Endothelial cell of umbilical vein (primary cell): ENCODE data around the gene PLB1. TPM values are rescaled to one million over a fixed set of nuclear protein-coding genes. Genes with fewer than 3 reads are reported as not detected.

Source experiments
- BruUV-seq: library from RNA; stranded (reverse); fragments of 400-500 nt; replicated peaks from 2 replicates; lab custom pipeline; 2021; lab: Mats Ljungman, UMichigan
- CTCF ChIA-PET: fragments of 300-600, 350-600 bp; sonication (Branson Sonifier 250); formaldehyde crosslinking; loops from one replicate; lab custom pipeline; 2021; ENCODE audit warnings: antibody characterized with exemption, inconsistent platforms; lab: Charles Lee
- POLR2A ChIA-PET: fragments of 300-600, 350-600 bp; sonication (Branson Sonifier 250); formaldehyde crosslinking; loops from one replicate; lab custom pipeline; 2021; ENCODE audit warnings: antibody characterized with exemption, inconsistent platforms; lab: Charles Lee
- DNase-seq: peaks from one replicate; pipeline ENCODE4 v3.0.0-alpha.2; 2011; ENCODE audit warnings: low read depth, low spot score
- FAIRE-seq: peaks from 2 replicates; lab custom pipeline; 2011; peaks lifted over from hg19 to GRCh38; lab: Jason Lieb, UNC
- H2AFZ ChIP-seq: 2 replicates; pipeline ENCODE4 v1.6.0; 2012; ENCODE audit warnings: low read depth, low read length, control low read depth, inconsistent platforms
- H3K27ac ChIP-seq: 2 replicates; pipeline ENCODE4 v1.5.1; 2011; ENCODE audit warnings: low read depth, mild to moderate bottlenecking, control low read depth, low read length, moderate library complexity; ENCODE audit not compliant: insufficient read depth
- H3K27me3 ChIP-seq, 2 experiments: 2 replicates each; pipeline versions ENCODE4 v1.6.0 to v1.6.1; 2011; ENCODE audit warnings: low read length in 2 of 2, mixed read lengths in 1 of 2; ENCODE audit not compliant: control insufficient read depth in 2 of 2, insufficient read depth in 2 of 2
- H3K36me3 ChIP-seq, 2 experiments: 2 replicates in 1 of 2; 3 replicates in 1 of 2; pipeline ENCODE4 v1.5.1; 2011; ENCODE audit warnings: low read length in 2 of 2, mild to moderate bottlenecking in 1 of 2, moderate library complexity in 1 of 2; ENCODE audit not compliant: control insufficient read depth in 2 of 2, insufficient read depth in 2 of 2; ENCODE audit errors: extremely low read depth in 1 of 2
- H3K4me1 ChIP-seq: 3 replicates; pipeline ENCODE4 v1.5.1; 2011; ENCODE audit warnings: mild to moderate bottlenecking, low read length; ENCODE audit not compliant: control insufficient read depth, insufficient read depth; ENCODE audit errors: extremely low read depth
- H3K4me2 ChIP-seq: 2 replicates; pipeline ENCODE4 v1.6.1; 2011; ENCODE audit warnings: low read length, control low read depth, mixed read lengths; ENCODE audit not compliant: insufficient read depth
- H3K4me3 ChIP-seq, 3 experiments: fragments of 200-600 bp in 1 of 3; sonication (generic), shearing (Covaris generic) in 1 of 3; replicated peaks in 1 of 3; 2 replicates each; pipeline ENCODE4 v1.5.1; 2011 to 2016; ENCODE audit warnings: control low read depth in 3 of 3, low read length in 3 of 3, mild to moderate bottlenecking in 2 of 3, inconsistent platforms in 1 of 3, low read depth in 1 of 3, moderate library complexity in 1 of 3; ENCODE audit not compliant: insufficient read depth in 1 of 3
- H3K79me2 ChIP-seq: 2 replicates; pipeline ENCODE4 v1.6.0; 2012; ENCODE audit warnings: low read length, inconsistent platforms; ENCODE audit not compliant: control insufficient read depth, insufficient read depth
- H3K9ac ChIP-seq: replicated peaks from 2 replicates; pipeline ENCODE3; 2011; ENCODE audit warnings: low read length, control low read depth; ENCODE audit not compliant: insufficient read depth; ENCODE audit errors: extremely low read depth
- H3K9me1 ChIP-seq: replicated peaks from 3 replicates; pipeline ENCODE4 v1.6.0; 2011; ENCODE audit warnings: mild to moderate bottlenecking, low read length; ENCODE audit not compliant: control insufficient read depth, insufficient read depth; ENCODE audit errors: extremely low read depth
- H3K9me3 ChIP-seq: replicated peaks from 2 replicates; pipeline ENCODE4 v1.5.1; 2012; ENCODE audit warnings: low read length, inconsistent platforms; ENCODE audit not compliant: control insufficient read depth, insufficient read depth
- H4K20me1 ChIP-seq: replicated peaks from 2 replicates; pipeline ENCODE3; 2011; ENCODE audit warnings: mild to moderate bottlenecking, low read length; ENCODE audit not compliant: control insufficient read depth, insufficient read depth; ENCODE audit errors: extremely low read depth
- EZH2 ChIP-seq: IDR thresholded peaks from 2 replicates; pipeline ENCODE4 v1.6.1; 2012; ENCODE audit warnings: borderline replicate concordance, low read depth, mild to moderate bottlenecking, moderate library complexity, low read length, inconsistent platforms; ENCODE audit not compliant: severe bottlenecking
- FOS ChIP-seq: IDR thresholded peaks from 2 replicates; pipeline ENCODE4 v1.6.1; 2011; ENCODE audit warnings: mild to moderate bottlenecking, low read length, moderate library complexity, borderline replicate concordance; ENCODE audit not compliant: insufficient read depth
- GATA2 ChIP-seq: IDR thresholded peaks from 2 replicates; pipeline ENCODE4 v1.7.0; 2011; ENCODE audit warnings: low read depth, mild to moderate bottlenecking, moderate library complexity, mixed read lengths, low read length; ENCODE audit not compliant: insufficient read length, insufficient read depth
- JUN ChIP-seq: IDR thresholded peaks from 2 replicates; pipeline ENCODE4 v1.6.1; 2011; ENCODE audit warnings: borderline replicate concordance, low read depth; ENCODE audit not compliant: insufficient read length, insufficient read depth
- MAX ChIP-seq: IDR thresholded peaks from 2 replicates; pipeline ENCODE4 v1.6.1; 2011; ENCODE audit not compliant: insufficient read depth, insufficient read length
- MYC ChIP-seq: IDR thresholded peaks from one replicate; pipeline ENCODE4 v1.6.1; 2011; ENCODE audit warnings: mild to moderate bottlenecking, low read depth, low read length
- POLR2A ChIP-seq: IDR thresholded peaks from 2 replicates; pipeline ENCODE4 v1.6.1; 2012; ENCODE audit warnings: low read depth, mild to moderate bottlenecking, control low read depth, low read length
- POLR2AphosphoS5 ChIP-seq: IDR thresholded peaks from 2 replicates; pipeline ENCODE4 v1.6.1; 2012; ENCODE audit warnings: low read depth, mild to moderate bottlenecking, control low read depth, low read length, moderate library complexity; ENCODE audit not compliant: insufficient read depth
- dilution Hi-C: fragments of 300-500 bp; cut with MboI; formaldehyde crosslinking; loops from one replicate; pipeline ENCODE4 v1.15.0; 2019; ENCODE audit warnings: low sequenced_read_pairs; ENCODE audit not compliant: extremely low pct_ligation_motif_present
- intact Hi-C: fragments of 100-400 bp; cut with micrococcal nuclease; formaldehyde crosslinking; loops from one replicate; pipeline ENCODE4 v1.10.0; 2022
- polyA plus RNA-seq, 4 experiments: library from polyadenylated mRNA; depleted of rRNA in 3 of 4; stranded (reverse) in 3 of 4; unstranded in 1 of 4; fragments of >200 nt; gene quantifications; 2 replicates each; pipeline versions ENCODE4 v1.2.1 to v1.2.3, GENCODE V29; 2011 to 2012; ENCODE audit warnings: missing spikeins in 1 of 4
- total RNA-seq: library from RNA; stranded (reverse); gene quantifications from 2 replicates; pipeline ENCODE4 v1.2.3, GENCODE V29; 2021
- TF ChIP-seq, protein P1 (sequence below), 2 donors: IDR thresholded peaks; 1 replicate in 1 of 2; 2 replicates in 1 of 2; pipeline ENCODE4 v1.5.1; 2011; ENCODE audit warnings: low read length in 2 of 2, mild to moderate bottlenecking in 2 of 2, moderate library complexity in 2 of 2, control low read depth in 1 of 2, inconsistent platforms in 1 of 2, low read depth in 1 of 2; ENCODE audit not compliant: insufficient read depth in 1 of 2; ENCODE audit errors: extremely low read depth in 1 of 2

Gene PLB1
- total and polyA plus RNA-seq, 2 donors (not counting 3 experiments of a cell fraction or from before 2014, with no cell fraction given), result 0.75 to 0.80 TPM

DNA sequence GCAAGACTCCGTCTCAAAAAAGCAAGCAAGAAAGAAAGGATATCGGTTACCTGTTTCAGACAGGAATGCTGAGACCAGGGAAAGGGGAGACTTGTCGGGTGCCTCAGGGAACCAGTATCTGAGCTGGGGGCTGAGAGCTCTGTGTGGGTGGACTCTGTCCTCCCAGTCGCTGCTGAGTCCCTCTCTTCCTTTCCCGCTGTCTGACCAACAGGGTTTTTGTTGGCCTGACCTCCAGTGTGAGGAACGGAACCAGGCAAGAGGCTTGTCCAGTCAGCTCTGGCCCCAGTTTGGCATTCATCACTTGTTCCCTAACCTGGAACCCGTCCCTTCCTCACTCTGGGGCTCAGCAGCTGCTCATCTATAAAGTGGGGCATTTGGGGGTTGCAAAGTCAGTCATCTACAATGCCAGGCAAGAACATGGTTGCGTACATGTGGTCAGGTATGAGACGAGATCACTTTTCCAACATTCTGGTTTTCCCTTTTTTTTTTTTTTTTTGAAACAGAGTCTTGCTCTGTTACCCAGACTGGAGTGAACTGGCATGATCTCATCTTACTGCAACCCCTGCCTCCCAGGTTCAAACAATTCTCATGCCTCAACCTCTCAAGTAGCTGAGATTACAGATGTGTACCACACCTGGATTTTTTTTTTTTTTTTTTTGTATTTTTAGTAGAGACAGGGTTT, 116.4 kb downstream of the PLB1 start:
- H3K9me3 ChIP-seq, result no peaks in the 10 kb centered on the region

More for the DNA sequence above, 116.4 kb downstream of the PLB1 start:
- Histone ChIP-seq H3K27ac (no peak overlapping the region), H3K4me1 (peaks cover 38% of the 10 kb centered on the region), H3K4me3 (no peak overlapping the region), H3K79me2 (no peaks in the 10 kb centered on the region), H3K4me2 (no peak overlapping the region), H4K20me1 (no peaks in the 10 kb centered on the region), H3K36me3 (no peaks in the 10 kb centered on the region), H3K27me3 (no peaks in the 10 kb centered on the region), H2AFZ (no peak overlapping the region), H3K9me1 (no peaks in the 10 kb centered on the region), H3K9ac (no peak overlapping the region)
- CTCF ChIA-PET, result interaction anchor here (0.7 to 10.3 kb wide), 3 partner anchors 9 to 49 kb away, joined by 3 to 129 read pairs (median 3); no protein-coding TSS in a partner anchor
- no TSS peak for BruUV-seq
- intact Hi-C loops (no loop called here), dilution Hi-C loops (no loop called here)
- FAIRE-seq, result no peak
- POLR2A ChIA-PET, result interaction anchor here (0.7 kb wide), 1 partner anchor 151 kb away, joined by 8 read pairs; no protein-coding TSS in a partner anchor
- DNase-seq, result no peak
- TF ChIP-seq FOS (no peak), GATA2 (no peak), POLR2AphosphoS5 (no peak), MAX (no peak), EZH2 (no peak), MYC (no peak), JUN (no peak), POLR2A (no peak)
- TF ChIP-seq, protein P1, sequence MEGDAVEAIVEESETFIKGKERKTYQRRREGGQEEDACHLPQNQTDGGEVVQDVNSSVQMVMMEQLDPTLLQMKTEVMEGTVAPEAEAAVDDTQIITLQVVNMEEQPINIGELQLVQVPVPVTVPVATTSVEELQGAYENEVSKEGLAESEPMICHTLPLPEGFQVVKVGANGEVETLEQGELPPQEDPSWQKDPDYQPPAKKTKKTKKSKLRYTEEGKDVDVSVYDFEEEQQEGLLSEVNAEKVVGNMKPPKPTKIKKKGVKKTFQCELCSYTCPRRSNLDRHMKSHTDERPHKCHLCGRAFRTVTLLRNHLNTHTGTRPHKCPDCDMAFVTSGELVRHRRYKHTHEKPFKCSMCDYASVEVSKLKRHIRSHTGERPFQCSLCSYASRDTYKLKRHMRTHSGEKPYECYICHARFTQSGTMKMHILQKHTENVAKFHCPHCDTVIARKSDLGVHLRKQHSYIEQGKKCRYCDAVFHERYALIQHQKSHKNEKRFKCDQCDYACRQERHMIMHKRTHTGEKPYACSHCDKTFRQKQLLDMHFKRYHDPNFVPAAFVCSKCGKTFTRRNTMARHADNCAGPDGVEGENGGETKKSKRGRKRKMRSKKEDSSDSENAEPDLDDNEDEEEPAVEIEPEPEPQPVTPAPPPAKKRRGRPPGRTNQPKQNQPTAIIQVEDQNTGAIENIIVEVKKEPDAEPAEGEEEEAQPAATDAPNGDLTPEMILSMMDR (IDR thresholded peaks at IDR 0.05; ENCODE audit: extremely low read depth in 1 of 2, insufficient read depth in 1 of 2, low read depth in 1 of 2, low read length in 2 of 2), result no peak
